ENCODE measurements around the gene STX19.

The STX19 gene

DNA sequence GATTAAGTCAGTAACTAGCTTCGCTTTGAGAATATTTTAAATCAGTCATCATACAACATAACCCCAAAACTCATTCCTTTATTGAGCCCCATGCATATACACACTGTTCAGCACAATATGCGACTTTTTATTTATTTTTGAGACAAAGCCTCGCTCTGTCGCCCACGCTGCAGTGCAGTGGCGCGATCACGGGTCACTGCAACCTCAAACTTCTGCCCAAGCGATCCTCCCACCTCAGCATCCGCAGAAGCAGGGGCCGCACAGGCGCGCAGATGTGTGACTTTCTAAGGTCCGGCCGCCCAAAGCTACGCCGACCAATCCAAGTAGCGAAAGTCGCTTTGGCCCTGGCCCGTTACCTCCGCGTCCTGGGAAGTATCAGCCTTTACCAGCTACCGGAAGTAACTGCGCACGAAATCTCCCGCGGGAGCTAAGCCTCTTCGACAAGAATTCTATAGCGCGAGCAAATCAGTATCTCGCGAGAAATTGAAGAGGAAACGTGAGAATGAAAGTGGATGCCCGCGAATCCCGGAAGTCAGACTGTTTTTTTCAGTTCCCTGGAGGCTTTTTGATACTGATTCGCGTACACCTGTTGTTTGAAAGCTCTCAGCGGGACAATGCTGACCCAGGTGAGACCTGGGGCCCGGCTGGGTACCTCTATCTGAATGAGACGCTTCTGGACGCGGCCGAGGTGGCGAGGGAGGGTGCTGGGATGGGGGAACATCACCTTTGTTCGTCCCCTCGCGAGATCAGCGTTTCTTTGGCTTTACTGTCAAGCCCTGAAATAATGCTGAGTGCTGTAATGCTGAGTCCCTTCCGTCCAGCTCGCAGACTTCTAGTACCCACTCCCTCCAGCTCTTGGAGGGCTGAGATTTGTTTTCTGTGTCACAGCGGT is 34.4 kb upstream of the STX19 start, which contains the start of the genes DHFR2 and NSUN3 (continued):
- peak; percentile 39; the same call in 1 of the 2 replicates for TF ChIP-seq OVOL3 (tag by site-specific recombination; IDR thresholded peaks at IDR 0.05)
- 0 out of 2 replicates have a peak, but pooled peaks have one; percentile 17 for TF ChIP-seq ZNF501 (tag by site-specific recombination; IDR thresholded peaks at IDR 0.05)
- no peak for TF ChIP-seq ZNF19 (tag by site-specific recombination; IDR thresholded peaks at IDR 0.05; ENCODE audit: low read depth)
- no peak for TF ChIP-seq KLF9 (tag by site-specific recombination; IDR thresholded peaks at IDR 0.05; ENCODE audit: low read depth)
- TF ChIP-seq, protein P1, sequence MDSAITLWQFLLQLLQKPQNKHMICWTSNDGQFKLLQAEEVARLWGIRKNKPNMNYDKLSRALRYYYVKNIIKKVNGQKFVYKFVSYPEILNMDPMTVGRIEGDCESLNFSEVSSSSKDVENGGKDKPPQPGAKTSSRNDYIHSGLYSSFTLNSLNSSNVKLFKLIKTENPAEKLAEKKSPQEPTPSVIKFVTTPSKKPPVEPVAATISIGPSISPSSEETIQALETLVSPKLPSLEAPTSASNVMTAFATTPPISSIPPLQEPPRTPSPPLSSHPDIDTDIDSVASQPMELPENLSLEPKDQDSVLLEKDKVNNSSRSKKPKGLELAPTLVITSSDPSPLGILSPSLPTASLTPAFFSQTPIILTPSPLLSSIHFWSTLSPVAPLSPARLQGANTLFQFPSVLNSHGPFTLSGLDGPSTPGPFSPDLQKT (IDR thresholded peaks at IDR 0.05; ENCODE audit: borderline replicate concordance, low read depth, low read length) = 0 out of 2 replicates have a peak, but pooled peaks have one; percentile 58
- TF ChIP-seq, protein P2, sequence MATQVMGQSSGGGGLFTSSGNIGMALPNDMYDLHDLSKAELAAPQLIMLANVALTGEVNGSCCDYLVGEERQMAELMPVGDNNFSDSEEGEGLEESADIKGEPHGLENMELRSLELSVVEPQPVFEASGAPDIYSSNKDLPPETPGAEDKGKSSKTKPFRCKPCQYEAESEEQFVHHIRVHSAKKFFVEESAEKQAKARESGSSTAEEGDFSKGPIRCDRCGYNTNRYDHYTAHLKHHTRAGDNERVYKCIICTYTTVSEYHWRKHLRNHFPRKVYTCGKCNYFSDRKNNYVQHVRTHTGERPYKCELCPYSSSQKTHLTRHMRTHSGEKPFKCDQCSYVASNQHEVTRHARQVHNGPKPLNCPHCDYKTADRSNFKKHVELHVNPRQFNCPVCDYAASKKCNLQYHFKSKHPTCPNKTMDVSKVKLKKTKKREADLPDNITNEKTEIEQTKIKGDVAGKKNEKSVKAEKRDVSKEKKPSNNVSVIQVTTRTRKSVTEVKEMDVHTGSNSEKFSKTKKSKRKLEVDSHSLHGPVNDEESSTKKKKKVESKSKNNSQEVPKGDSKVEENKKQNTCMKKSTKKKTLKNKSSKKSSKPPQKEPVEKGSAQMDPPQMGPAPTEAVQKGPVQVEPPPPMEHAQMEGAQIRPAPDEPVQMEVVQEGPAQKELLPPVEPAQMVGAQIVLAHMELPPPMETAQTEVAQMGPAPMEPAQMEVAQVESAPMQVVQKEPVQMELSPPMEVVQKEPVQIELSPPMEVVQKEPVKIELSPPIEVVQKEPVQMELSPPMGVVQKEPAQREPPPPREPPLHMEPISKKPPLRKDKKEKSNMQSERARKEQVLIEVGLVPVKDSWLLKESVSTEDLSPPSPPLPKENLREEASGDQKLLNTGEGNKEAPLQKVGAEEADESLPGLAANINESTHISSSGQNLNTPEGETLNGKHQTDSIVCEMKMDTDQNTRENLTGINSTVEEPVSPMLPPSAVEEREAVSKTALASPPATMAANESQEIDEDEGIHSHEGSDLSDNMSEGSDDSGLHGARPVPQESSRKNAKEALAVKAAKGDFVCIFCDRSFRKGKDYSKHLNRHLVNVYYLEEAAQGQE (tag by site-specific recombination; IDR thresholded peaks at IDR 0.05) = no peak
- TF ChIP-seq ZNF223 (tag by site-specific recombination; IDR thresholded peaks at IDR 0.05) = no peak
- TF ChIP-seq ZFHX2 (tag by site-specific recombination; conservative IDR thresholded peaks at IDR 0.05) = peak; percentile 81

DNA sequence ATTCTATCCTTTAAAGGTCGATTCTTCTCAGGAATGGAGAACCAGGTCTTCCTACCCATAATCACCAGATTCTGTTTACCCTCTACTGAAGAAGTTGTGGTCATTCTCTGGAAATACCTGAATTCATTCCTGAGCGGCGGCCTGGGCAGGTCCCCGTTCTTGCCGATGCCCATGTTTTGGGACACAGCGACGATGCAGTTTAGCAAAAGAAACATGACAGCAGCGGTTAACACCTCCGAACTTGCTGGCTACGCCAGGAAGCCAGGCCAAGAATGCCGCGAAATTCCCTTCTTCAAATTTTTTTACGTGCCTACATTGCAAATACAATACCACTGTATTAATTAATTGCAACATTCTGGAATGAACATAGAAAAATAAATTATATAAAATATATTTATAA is 32.9 kb upstream of the STX19 start:
- Histone ChIP-seq H3K4me1 (ENCODE audit: control insufficient read depth, insufficient read depth, low read length) (no peaks in the 10 kb centered on the region), H3K4me3 (ENCODE audit: low read depth, low read length) (no peak overlapping the region), H3K9me3 (ENCODE audit: control insufficient read depth, insufficient read depth, low read depth, low read length) (no peaks in the 10 kb centered on the region), H3K27ac (ENCODE audit: extremely low read depth, low read depth, low read length) (no peak overlapping the region), H3K36me3 (ENCODE audit: control insufficient read depth in 2 of 2, insufficient read depth in 1 of 2, low read length in 2 of 2) (peaks cover 0 to 11% of the 10 kb centered on the region in 2 experiments; a peak in 1 of 3 replicates)
- ChIA-PET CTCF (no interaction called here), POLR2A (no interaction called here)
- TF ChIP-seq, protein P3, sequence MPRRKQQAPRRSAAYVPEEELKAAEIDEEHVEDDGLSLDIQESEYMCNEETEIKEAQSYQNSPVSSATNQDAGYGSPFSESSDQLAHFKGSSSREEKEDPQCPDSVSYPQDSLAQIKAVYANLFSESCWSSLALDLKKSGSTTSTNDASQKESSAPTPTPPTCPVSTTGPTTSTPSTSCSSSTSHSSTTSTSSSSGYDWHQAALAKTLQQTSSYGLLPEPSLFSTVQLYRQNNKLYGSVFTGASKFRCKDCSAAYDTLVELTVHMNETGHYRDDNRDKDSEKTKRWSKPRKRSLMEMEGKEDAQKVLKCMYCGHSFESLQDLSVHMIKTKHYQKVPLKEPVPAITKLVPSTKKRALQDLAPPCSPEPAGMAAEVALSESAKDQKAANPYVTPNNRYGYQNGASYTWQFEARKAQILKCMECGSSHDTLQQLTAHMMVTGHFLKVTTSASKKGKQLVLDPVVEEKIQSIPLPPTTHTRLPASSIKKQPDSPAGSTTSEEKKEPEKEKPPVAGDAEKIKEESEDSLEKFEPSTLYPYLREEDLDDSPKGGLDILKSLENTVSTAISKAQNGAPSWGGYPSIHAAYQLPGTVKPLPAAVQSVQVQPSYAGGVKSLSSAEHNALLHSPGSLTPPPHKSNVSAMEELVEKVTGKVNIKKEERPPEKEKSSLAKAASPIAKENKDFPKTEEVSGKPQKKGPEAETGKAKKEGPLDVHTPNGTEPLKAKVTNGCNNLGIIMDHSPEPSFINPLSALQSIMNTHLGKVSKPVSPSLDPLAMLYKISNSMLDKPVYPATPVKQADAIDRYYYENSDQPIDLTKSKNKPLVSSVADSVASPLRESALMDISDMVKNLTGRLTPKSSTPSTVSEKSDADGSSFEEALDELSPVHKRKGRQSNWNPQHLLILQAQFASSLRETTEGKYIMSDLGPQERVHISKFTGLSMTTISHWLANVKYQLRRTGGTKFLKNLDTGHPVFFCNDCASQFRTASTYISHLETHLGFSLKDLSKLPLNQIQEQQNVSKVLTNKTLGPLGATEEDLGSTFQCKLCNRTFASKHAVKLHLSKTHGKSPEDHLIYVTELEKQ (tag by site-specific recombination; IDR thresholded peaks at IDR 0.05; ENCODE audit: borderline replicate concordance) = no peak
- no peak for TF ChIP-seq ZNF112 (tag by site-specific recombination; IDR thresholded peaks at IDR 0.05)
- no peak for TF ChIP-seq ZNF707 (tag by site-specific recombination; IDR thresholded peaks at IDR 0.05)
- TF ChIP-seq SETDB1 (IDR thresholded peaks at IDR 0.05; ENCODE audit: insufficient read length, low read length) = no peak
- no peak for TF ChIP-seq ZNF521 (tag by site-specific recombination; IDR thresholded peaks at IDR 0.05)
- TF ChIP-seq, protein P4, sequence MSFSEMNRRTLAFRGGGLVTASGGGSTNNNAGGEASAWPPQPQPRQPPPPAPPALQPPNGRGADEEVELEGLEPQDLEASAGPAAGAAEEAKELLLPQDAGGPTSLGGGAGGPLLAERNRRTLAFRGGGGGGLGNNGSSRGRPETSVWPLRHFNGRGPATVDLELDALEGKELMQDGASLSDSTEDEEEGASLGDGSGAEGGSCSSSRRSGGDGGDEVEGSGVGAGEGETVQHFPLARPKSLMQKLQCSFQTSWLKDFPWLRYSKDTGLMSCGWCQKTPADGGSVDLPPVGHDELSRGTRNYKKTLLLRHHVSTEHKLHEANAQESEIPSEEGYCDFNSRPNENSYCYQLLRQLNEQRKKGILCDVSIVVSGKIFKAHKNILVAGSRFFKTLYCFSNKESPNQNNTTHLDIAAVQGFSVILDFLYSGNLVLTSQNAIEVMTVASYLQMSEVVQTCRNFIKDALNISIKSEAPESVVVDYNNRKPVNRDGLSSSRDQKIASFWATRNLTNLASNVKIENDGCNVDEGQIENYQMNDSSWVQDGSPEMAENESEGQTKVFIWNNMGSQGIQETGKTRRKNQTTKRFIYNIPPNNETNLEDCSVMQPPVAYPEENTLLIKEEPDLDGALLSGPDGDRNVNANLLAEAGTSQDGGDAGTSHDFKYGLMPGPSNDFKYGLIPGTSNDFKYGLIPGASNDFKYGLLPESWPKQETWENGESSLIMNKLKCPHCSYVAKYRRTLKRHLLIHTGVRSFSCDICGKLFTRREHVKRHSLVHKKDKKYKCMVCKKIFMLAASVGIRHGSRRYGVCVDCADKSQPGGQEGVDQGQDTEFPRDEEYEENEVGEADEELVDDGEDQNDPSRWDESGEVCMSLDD (tag by site-specific recombination; IDR thresholded peaks at IDR 0.05) = no peak
